Measurements from ENCODE around the gene RRP1.
A peak's percentile ranks its signal among the peaks of the same experiment; 100 is the strongest.

The RRP1 gene, protein sequence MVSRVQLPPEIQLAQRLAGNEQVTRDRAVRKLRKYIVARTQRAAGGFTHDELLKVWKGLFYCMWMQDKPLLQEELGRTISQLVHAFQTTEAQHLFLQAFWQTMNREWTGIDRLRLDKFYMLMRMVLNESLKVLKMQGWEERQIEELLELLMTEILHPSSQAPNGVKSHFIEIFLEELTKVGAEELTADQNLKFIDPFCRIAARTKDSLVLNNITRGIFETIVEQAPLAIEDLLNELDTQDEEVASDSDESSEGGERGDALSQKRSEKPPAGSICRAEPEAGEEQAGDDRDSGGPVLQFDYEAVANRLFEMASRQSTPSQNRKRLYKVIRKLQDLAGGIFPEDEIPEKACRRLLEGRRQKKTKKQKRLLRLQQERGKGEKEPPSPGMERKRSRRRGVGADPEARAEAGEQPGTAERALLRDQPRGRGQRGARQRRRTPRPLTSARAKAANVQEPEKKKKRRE

GRCh38 chr21:43789276-43790009 is at the start of gene RRP1:
TSS of gene RRP1 (plus strand) at chr21:43789577. CDS start at chr21:43789630, 53 bp downstream.
- peak; percentile 93 for DNase-seq (ENCODE audit: insufficient read length, low spot score)
- peak; percentile 92 for FAIRE-seq

DNA sequence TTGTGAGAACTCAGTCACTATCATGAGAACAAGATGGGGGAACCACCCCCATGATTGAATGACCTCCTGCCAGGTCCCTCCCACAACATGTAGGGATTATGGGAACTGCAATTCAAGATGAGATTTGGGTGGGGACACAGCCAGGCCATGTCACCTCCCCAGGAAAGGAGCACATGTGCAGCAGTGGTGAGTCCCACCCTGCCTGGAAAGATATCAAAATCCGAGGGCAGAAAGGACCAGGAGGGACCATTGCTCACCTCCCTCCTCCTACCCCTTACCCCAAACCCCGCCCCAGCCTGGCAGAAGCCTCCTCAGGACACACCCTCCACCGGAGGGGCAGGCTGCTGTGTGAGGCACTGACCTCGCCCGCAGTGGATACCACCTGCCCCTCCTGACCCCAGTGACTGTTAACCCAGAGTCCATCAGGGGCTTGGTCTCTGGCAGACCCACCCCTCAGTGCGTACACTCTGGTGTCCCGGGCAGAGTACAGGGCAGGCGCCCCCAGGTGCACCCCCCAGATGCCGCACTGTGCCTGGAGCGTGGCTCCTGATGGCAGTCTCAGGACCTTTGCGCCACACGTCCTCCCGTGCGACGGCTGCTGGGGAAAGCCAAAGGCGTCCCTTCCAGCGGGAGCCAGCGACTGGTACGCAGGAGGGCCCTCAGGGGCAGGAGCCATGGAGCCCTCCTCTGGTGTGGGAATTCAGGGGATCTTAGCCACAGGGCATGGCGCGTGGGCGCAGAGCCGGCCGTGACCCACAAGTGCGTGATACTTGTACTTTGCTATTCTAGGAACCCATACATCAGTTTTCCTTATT is 49.5 kb upstream of the RRP1 start:
- DNase-seq (ENCODE audit: insufficient read length, low spot score) (no peak), FAIRE-seq (no peak)

DNA sequence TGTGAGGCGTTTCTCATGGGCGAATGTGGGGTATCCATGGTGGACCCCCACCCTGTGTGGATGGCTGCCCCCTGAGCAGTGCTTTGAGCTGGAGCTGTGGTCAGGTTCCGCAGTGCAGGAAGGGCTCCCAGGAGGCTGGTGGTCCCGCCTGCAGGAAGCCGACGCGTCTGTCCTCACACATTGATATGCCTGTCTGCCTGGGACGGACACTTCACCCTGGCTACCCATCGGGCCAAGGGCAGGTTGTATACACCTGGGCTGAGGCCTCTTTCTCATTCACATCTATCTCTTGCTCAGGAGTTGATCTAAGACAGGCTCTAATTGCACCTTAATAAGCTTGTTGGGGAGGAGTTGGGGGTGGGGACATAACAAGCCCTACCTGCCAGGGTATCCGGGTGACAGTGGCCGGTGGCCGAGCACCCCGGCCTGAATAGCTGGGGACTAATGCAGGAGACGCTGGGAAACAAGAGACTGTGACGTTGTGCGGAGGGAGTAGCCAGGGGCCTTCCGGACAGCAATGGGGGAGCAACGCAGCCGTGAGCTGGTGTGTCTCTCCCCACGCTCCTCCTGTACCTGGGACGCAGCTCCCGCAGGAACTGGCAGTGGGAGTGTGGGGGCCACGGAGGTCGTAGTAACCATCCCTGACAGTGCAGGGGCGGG is 48.8 kb upstream of the RRP1 start:
- peak; percentile 82 for DNase-seq (ENCODE audit: insufficient read length, low spot score)
- FAIRE-seq: peak; percentile 33

- no peak for FAIRE-seq
Observed at GRCh38 chr21:43741423-43742096, 47.8 kb upstream of the RRP1 start.

GRCh38 chr21:43743947-43744346 is 45.4 kb upstream of the RRP1 start:
- DNase-seq (ENCODE audit: insufficient read length, low spot score) (no peak), FAIRE-seq (no peak)

More at GRCh38 chr21:43741423-43742096, 47.8 kb upstream of the RRP1 start:
- DNase-seq (ENCODE audit: insufficient read length, low spot score): no peak

- FAIRE-seq: no peak
- no peak for DNase-seq (ENCODE audit: insufficient read length, low spot score)
Observed at GRCh38 chr21:43744725-43745124, 44.7 kb upstream of the RRP1 start.

DNA sequence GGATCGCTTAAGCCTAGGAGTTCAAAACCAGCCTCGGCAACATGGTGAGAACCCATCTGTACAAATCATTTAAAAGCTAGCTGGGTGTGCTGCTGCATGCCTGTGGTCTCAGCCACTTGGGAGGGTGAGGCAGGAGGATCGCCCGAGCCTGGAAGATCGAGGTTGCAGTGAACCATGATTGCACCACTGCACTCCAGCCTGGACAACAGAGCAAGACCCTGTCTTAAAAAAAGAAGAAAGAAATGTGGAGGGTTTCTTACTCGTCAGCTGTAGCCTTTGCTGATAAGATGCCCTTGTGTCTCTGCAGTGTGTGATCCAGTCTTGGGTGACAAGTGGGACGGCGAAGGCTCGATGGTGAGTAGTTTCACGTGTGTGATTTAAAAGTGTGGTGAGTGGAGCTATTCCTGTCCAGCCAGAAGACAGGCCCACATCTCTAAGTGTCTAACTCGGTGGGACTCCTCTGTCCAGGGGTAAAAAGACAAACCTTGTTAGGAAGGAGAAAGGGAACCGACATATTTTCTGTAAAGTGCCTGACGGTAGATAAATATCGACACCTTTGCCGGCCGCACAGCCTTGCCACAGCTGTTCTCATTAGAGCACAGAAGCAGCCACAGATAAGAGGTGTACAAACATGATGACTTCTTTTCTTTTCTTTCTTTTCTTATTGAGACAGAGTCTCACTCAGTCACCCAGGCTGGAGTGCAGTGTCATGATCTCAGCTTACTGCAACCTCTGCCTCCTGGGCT is 43.4 kb upstream of the RRP1 start:
- DNase-seq (ENCODE audit: insufficient read length, low spot score) (no peak), FAIRE-seq (no peak)

DNA sequence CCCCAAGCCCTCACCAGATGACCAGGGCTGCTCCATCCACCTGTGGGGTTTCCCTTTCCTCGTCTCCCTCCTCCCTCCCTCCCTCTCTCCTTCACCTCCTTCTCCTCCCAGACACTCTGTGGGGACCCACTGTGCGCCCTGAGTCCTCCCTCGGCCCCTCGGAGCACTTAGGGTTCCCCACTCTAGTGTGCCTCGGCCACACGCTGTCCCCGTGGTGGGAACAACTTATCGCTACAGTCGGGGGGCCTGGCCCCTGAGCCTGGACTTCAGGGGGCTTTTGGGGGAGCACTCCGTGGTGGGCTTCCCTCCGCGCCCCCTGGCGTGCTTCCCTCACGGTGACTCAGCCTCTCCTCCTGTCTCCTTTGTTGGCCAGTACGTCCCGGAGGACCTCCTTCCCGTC is 40.8 kb upstream of the RRP1 start:
- FAIRE-seq (no peak), DNase-seq (ENCODE audit: insufficient read length, low spot score) (no peak)

DNA sequence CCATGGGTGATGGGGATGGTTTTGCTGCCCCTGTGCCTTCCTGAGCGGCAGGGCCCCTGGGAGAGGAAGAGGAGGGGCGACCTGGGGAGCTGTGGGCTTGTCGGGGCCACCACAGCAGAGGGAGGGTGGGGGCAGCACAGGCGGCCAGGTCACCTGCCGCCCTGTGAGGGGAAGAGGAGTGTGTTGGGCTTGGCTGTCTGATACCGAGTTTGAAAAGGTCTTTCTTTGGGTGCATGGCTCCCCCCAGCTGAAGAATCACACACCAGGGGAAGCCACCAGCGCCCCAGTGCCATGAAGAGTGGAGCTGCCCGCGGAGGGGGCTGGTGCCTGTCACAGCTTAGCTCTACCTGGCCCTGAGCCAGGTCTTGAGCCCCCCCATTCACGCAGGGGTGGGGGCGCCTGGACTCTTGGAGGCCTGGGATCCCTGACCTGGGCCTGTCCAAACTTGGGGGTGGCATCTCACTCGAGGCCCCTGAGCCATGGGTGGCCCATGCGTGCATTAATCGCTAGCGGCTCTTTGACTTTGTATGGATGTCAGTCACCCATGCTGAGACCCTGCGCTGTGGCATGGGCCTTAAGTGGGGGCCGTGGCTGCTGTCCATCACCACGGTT is 39.6 kb upstream of the RRP1 start:
- DNase-seq (ENCODE audit: insufficient read length, low spot score) (no peak), FAIRE-seq (no peak)

- DNase-seq (ENCODE audit: insufficient read length, low spot score): no peak
- FAIRE-seq: peak; percentile 44
Observed at GRCh38 chr21:43750339-43751033, 38.9 kb upstream of the RRP1 start.

GRCh38 chr21:43751955-43752591 is 37.3 kb upstream of the RRP1 start:
- no peak for FAIRE-seq
- no peak for DNase-seq (ENCODE audit: insufficient read length, low spot score)

DNA sequence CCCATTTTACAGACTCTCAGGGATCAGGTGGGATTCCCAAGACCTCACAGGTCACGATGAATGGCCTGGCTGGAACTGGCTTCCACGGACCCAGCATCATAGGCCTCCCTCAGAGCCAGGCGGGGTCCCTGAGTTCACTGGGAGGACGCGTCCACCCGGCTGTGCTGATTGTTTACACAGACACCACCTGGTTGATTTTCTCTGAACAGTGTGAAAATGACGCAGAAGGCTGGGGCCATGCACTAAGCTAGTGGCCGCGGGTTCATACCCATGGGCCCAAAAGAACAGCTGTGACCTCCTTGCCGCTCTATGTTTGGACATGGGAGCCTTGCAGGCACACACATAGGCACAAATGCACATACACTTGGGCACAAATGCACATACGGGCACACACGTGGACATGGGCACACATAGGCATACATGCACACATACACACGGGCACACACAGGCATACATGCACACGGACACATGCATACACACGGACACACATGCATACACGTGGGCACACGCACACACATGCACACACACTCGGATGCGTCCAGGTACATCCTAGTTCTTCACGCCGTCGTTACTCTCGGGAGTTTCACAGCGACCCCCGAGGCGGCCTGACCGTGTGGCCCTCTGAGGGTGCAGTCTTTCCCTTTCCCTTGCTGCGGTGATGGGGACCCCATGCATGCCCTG is 36.5 kb upstream of the RRP1 start:
- peak; percentile 84 for FAIRE-seq
- DNase-seq (ENCODE audit: insufficient read length, low spot score): no peak

DNA sequence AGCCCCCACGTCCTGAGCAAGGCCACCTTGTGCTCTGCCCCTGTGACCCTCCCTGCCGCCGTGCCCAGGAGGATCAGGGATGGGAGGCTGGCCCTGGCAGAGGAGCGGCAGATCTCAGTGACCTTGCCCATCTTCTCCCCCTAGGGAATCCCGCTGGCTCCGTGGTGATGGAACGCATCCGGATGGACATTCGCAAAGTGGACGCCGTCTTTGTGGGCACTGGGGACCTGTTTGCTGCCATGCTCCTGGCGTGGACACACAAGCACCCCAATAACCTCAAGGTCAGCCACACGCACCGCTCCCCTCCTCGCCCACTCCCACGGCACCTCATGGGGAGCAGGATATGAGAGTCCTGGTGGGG is 36.0 kb upstream of the RRP1 start:
- DNase-seq (ENCODE audit: insufficient read length, low spot score) (no peak), FAIRE-seq (no peak)

GRCh38 chr21:43754948-43755781 is 34.2 kb upstream of the RRP1 start:
- no peak for DNase-seq (ENCODE audit: insufficient read length, low spot score)
- no peak for FAIRE-seq

- FAIRE-seq: no peak
- DNase-seq (ENCODE audit: insufficient read length, low spot score): no peak
Observed at GRCh38 chr21:43755820-43756594, 33.4 kb upstream of the RRP1 start.

GRCh38 chr21:43757601-43758000 is 31.8 kb upstream of the RRP1 start:
- DNase-seq (ENCODE audit: insufficient read length, low spot score) (no peak), FAIRE-seq (no peak)
